Fibroblast of lung (primary cell): ENCODE measurements around the gene MIGA1.

Experiments
- EZH2 ChIP-seq: IDR thresholded peaks from 2 replicates; pipeline ENCODE4 v1.5.1; 2012; ENCODE audit warnings: low read length, control low read depth, mild to moderate bottlenecking; ENCODE audit errors: missing control alignments
- TF ChIP-seq, protein P1 (sequence below), 2 donors: IDR thresholded peaks in 1 of 2; conservative IDR thresholded peaks in 1 of 2; 1 replicate in 1 of 2; 2 replicates in 1 of 2; pipeline ENCODE4 v1.5.1; 2011 to 2012; ENCODE audit warnings: low read length in 2 of 2, control low read depth in 1 of 2, inconsistent platforms in 1 of 2, low read depth in 1 of 2, mild to moderate bottlenecking in 1 of 2

DNA sequence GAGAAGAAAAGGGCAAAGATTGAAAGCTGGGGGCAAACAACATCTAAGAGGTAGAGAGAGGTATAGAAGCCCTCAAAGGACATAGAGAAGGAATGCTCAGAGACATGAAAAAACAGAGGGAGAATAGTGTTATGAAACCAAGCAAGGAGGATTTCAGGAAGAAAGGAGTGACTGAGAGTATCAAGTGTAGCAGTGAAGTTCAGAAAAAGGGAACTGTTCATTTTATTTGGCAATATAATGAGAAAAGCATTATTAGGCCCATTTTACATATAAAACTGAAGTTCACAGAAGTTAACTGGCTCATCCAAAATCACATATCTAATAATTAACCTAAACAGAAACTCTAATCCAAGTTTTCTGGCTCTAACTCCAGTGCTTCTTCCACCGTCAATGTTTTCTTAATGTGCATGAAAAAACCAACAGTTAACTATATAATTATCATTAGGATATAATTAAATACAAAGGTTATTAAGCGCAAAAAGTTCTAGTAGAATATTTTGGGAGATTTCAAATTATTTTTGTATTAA lies 126.6 kb downstream of the MIGA1 start:
- TF ChIP-seq, protein P1, sequence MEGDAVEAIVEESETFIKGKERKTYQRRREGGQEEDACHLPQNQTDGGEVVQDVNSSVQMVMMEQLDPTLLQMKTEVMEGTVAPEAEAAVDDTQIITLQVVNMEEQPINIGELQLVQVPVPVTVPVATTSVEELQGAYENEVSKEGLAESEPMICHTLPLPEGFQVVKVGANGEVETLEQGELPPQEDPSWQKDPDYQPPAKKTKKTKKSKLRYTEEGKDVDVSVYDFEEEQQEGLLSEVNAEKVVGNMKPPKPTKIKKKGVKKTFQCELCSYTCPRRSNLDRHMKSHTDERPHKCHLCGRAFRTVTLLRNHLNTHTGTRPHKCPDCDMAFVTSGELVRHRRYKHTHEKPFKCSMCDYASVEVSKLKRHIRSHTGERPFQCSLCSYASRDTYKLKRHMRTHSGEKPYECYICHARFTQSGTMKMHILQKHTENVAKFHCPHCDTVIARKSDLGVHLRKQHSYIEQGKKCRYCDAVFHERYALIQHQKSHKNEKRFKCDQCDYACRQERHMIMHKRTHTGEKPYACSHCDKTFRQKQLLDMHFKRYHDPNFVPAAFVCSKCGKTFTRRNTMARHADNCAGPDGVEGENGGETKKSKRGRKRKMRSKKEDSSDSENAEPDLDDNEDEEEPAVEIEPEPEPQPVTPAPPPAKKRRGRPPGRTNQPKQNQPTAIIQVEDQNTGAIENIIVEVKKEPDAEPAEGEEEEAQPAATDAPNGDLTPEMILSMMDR (conservative IDR thresholded peaks at IDR 0.05 in 1 of 2, IDR thresholded peaks at IDR 0.05 in 1 of 2; ENCODE audit: low read depth in 1 of 2, low read length in 2 of 2): no peak
- TF ChIP-seq EZH2: no peak
